IPS-NIHi11 (cell line): ENCODE measurements around the gene SEZ6.

Experiments used
- DNase-seq: peaks from one replicate; pipeline ENCODE4 v3.0.0; 2012; ENCODE audit warnings: mixed read lengths, low spot score

Gene SEZ6

GRCh38 chr17:28953444-28954118 is 52.3 kb downstream of the SEZ6 start:
- peak; percentile 85 for DNase-seq

GRCh38 chr17:28951991-28952975 is 53.5 kb downstream of the SEZ6 start:
- DNase-seq = peak; percentile 88

- DNase-seq = peak; percentile 95
Measured at GRCh38 chr17:28951428-28951990, 54.3 kb downstream of the SEZ6 start, which contains the start of gene PHF12. PHF12 (minus strand) TSS chr17:28951518; CDS start chr17:28950960, 558 bp downstream.

- no peak for DNase-seq
Measured at GRCh38 chr17:28950752-28951427, 54.9 kb downstream of the SEZ6 start.

- DNase-seq = peak; percentile 49
Measured at GRCh38 chr17:28950017-28950751, 55.6 kb downstream of the SEZ6 start.

GRCh38 chr17:28949185-28950016 is 56.4 kb downstream of the SEZ6 start:
- peak; percentile 40 for DNase-seq

- peak; percentile 43 for DNase-seq
Measured at GRCh38 chr17:28948873-28949184, 57.0 kb downstream of the SEZ6 start.

- DNase-seq = no peak
Measured at GRCh38 chr17:28948342-28948741, 57.5 kb downstream of the SEZ6 start.

GRCh38 chr17:28947639-28948038 is 58.2 kb downstream of the SEZ6 start:
- no peak for DNase-seq

- no peak for DNase-seq
Measured at GRCh38 chr17:28946239-28946638, 59.6 kb downstream of the SEZ6 start.

- DNase-seq = no peak
Measured at GRCh38 chr17:28944862-28945741, 60.7 kb downstream of the SEZ6 start.

GRCh38 chr17:28944343-28944742 is 61.5 kb downstream of the SEZ6 start:
- no peak for DNase-seq

- DNase-seq = no peak
Measured at GRCh38 chr17:28942925-28943324, 62.9 kb downstream of the SEZ6 start.

- DNase-seq = no peak
Measured at GRCh38 chr17:28941251-28941650, 64.6 kb downstream of the SEZ6 start.

- DNase-seq = no peak
Measured at GRCh38 chr17:28940675-28941074, 65.2 kb downstream of the SEZ6 start.

GRCh38 chr17:28940142-28940541 is 65.7 kb downstream of the SEZ6 start:
- no peak for DNase-seq

GRCh38 chr17:28938552-28938951 is 67.3 kb downstream of the SEZ6 start:
- DNase-seq = no peak

- DNase-seq = no peak
Measured at GRCh38 chr17:28937044-28937729, 68.6 kb downstream of the SEZ6 start.
